GM18870 (cell line): Measurements from ENCODE around the gene EME1.
"Not testable (repeated sequence)": the region's sequence is repeated elsewhere in the genome, so short reads cannot be mapped to it uniquely, and the experiment has no call there.

ENCODE experiments used
- ATAC-seq: cut with Tn5 transposase; IDR thresholded peaks from one replicate; pipeline ENCODE4 v1.9.1; 2021; ENCODE audit warnings: moderate library complexity; ENCODE audit not compliant: unreplicated experiment

EME1 gene

DNA sequence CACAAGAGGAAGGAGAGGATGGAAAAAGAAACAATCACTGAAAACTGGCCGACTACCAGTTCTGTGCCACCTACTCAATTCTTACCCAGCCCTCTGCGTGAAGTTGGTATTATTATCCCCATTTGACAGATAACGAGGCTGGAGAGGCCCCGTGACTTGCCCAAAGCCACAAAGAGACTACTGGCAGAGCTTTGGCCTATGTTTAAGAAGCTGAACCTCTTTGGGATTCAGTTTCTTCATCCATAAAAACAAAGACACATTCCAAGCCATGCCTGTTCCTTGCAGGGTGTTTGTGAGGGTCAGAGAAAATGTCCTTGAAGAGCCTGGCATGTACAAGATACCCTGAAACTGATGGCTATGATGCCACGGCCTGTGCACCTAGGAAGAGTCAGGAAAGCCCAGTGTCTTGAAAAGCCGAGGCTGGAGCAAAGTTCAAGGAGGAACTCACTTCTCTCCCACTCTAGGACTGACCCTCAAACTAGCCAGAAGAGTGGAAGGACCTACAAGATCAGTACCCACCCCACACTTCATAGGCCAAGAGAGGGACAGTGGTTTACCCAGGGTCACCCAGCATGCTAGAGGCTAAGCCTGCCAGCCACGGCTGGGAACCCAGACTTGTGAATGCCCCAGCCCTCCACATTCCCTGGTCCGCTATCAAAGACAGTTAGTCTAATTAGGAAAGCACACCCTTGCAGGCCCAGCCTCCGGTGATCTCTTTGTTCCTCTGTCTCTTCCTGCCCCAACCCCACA is 51.4 kb downstream of the EME1 start:
- no peak for ATAC-seq

DNA sequence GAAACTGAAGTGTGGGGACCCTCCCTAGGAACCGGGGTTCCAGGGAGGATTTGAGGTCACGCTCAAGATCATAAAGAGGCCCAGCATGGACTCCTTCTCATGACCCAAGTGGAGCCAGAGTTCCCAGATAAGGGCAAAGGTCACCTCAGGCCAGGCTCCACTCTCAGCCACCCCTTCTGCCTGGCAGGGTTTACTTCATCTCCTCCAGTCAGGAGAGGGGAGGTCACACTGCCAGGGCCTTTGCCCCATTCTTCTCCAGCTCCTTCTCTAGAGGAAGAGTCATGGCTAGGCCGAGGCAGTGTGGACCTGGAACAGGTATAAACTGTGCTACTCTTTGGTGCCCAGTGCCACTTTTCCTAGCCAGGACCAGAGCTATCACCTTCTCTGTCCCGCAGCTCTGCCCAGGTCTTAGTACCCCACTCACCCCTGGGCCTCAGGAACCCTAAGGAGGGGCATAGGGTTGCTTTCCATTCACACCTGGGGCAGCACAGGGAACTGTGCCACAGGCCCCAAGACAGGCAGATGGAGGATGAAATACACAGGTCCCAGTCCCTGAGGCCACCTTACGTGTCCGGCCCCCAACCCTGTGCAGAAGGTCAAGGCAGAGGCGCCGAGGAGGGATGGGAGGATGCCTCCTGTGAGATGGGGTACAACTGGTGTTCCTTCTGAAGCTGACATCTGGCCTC is 52.1 kb downstream of the EME1 start:
- no peak for ATAC-seq

DNA sequence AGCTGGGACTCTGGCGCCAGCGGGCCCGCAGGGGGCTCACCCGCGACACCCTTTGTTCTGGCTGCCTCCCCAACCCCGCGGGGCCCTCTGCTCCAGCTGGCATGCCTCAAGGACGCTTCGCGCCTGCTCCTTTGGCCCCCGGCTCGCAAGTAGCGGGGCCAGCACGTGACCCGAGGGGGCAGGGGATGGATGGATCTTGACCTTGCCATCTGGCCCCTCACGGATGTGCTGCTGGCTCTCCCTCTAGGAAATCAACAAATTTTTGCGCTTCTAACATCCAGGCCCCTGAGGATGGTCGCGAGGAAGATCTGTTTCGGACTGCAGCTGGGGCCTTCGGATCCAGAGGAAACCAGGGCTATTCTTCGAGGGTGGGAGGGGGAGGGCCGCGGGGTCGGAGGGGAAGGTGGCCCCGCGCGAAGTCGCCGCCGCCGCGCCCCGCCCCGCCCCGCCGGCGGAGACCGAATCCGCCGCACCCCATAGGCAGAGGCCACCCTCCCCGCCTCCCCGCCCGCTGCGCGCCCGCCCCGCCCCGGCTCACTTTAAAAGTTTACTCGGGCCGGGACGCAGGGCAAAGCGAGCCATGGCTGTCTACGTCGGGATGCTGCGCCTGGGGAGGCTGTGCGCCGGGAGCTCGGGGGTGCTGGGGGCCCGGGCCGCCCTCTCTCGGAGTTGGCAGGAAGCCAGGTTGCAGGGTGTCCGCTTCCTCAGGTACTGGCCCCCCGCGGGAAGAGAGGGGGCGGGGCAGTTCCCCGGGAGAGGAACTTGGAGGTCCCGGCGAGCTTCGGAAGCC is 52.8 kb downstream of the EME1 start, which contains the start of gene ACSF2:
TSS of gene ACSF2 (plus strand) at position 537 of the 790 bp plus-strand sequence. CDS start at position 581, 44 bp downstream.
- no peak for ATAC-seq

DNA sequence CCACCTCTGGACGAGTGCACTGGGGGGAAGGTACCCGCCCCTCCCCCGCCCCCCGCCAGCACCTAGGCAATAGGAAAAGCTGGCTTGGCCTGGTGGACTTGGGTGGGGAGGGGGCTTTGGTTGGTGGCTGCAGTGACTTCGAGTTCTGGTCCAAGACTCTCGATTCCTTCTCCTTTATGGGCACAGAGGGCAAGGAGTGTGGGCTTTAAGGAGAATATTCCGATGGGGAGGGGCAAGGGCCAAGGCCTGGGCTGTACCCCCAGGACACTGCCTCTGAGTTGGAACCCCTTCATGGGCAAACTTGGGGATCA is 53.4 kb downstream of the EME1 start:
- ATAC-seq, result no peak

DNA sequence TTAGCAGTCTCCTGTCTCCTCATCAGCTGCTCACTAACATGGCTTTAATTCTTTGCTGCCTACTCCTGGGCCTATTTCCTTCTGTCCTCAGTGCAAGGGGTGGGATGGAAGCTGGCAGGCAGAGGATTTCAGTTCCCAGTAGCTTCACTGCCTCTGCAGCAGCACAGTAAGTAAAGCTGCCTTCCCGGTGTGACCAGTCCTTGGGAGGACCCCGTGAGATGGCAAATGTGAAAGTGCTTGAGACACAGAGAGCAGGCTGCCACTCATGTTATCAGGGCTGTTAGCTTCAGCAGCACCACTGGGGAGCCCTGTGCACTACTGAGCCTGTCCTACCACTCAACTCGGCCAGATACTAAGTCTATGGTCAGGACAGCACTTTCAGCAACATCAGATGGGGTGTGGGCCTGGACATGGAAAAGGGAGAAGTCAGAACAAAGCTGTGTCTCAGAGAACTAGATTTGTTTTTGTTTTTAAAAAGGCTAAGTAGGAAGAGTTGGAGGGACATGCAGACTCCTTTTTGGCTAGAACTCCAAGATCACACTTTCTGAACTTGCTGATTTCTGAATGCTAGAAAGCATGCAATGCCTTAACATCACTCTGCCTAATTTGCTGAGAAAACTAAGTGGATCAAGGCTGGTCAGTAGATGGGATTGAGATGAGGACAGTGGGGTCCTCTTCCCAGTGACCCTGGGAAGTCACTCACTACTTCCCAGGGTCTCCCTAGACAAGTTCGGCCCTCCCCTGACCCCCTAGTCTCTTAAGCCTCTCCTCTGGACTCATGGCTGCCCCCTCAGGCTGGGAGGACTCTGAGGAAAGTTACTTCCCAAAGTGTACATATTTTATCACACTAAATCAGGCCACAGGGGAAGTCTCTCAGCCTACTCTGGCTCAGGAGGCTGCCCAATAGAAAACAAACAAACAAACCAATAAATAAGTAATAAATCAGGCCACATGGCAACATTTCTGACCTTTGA is 54.1 kb downstream of the EME1 start:
- no peak for ATAC-seq

DNA sequence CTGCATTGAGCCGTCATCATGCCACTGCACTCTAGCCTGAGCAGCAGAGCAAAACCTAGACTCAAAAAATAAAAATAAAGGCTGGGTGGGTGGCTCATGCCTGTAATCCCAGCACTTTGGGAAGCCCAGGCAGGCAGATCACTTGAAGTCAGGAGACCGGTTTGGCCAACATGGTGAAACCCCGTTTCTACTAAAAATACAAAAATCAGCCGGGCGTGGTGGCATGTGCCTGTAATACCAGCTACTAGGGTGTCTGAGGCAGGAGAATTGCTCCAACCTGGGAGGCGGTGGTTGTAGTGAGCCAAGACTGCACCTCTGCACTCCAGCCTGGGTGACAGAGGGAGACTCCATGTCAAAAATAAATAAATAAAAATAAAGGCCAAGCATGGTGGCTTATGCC is 55.1 kb downstream of the EME1 start:
- not testable (repeated sequence) for ATAC-seq

DNA sequence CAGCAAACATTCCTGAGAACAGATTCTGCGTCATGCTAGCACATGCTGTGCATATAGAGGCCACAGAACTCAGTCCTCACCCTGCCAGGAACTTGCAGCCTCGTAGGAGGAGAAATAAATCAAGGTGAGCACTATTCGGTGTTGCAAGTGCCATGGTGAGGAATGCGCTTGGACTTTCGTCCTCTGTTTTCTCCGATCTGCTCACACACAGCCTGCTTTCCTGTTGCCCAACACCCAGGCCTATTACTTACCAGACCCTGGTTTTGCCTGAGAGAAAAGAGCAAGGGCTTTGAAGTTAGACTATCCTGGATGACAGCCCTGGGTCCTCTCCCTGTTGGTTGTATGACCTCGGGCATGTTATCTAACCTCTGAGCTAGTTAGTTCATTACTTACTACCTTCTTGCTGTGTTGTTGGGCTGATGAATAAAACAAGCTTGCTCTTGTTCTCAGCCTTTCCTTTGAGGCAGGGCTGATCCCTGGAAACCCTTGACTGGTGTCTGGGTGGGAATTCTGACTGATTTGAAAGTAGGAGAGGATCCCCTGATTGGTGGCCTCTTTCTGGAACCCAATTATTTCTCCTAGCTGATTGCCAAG is 55.9 kb downstream of the EME1 start:
- no peak for ATAC-seq

DNA sequence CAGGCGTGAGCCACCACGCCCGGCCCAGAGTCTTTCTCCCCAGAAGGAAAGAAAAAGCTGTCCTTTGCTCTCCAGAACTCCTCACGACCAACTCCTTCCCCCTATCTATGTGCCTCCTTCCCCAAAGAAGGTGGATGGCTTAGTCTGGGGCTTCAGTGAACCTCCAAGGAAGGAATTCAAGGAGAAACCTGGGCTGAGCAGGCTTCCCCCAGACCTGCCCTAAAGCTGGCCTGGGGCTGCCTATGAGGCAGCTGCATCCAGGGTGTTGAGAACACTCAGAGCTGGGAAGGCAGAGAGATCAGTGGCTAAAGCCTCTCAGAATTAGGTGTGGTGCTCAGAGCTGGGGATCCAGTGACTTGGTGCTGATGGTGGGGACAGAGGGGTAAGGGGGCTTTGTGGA is 56.8 kb downstream of the EME1 start:
- no peak for ATAC-seq
